HEK293 (cell line): ENCODE data around the gene RGR.

ENCODE experiments used
- CTCF ChIA-PET: fragments of 350-600 bp; formaldehyde crosslinking; extraction: SDS; loops from one replicate; lab custom pipeline; 2021; ENCODE audit warnings: antibody characterized with exemption; lab: Yijun Ruan, JAX
- POLR2A ChIA-PET: fragments of 300-600 bp; formaldehyde crosslinking; extraction: SDS; loops from one replicate; lab custom pipeline; 2020; ENCODE audit warnings: antibody characterized with exemption, inconsistent platforms; lab: Yijun Ruan, JAX
- H3K27ac ChIP-seq: fragments of 200-500 bp; sonication (Bioruptor generic); 2 replicates; pipeline ENCODE4 v1.5.1; 2014; ENCODE audit warnings: low read depth, low read length, control low read depth, inconsistent platforms; ENCODE audit errors: extremely low read depth
- H3K36me3 ChIP-seq, 2 experiments: fragments of 200-500 bp in 1 of 2; sonication (Bioruptor generic) in 1 of 2; 1 replicate in 1 of 2; 2 replicates in 1 of 2; pipeline ENCODE4 v1.5.1; 2014 to 2017; ENCODE audit warnings: inconsistent platforms in 2 of 2, low read length in 2 of 2; ENCODE audit not compliant: control insufficient read depth in 2 of 2, insufficient read depth in 1 of 2
- H3K4me1 ChIP-seq: fragments of 200-500 bp; sonication (Bioruptor generic); 2 replicates; pipeline ENCODE4 v1.5.1; 2014; ENCODE audit warnings: mild to moderate bottlenecking, low read length, inconsistent platforms; ENCODE audit not compliant: control insufficient read depth, insufficient read depth
- H3K4me3 ChIP-seq: 2 replicates; pipeline ENCODE4 v1.5.1; 2011; ENCODE audit warnings: low read depth, mild to moderate bottlenecking, control low read depth, low read length, moderate library complexity
- H3K9me3 ChIP-seq: fragments of 200-500 bp; sonication (Bioruptor generic); 2 replicates; pipeline ENCODE4 v1.5.1; 2014; ENCODE audit warnings: low read depth, low read length, inconsistent platforms; ENCODE audit not compliant: control insufficient read depth, insufficient read depth
- FEZF1 ChIP-seq: fragments of 450-650 bp; formaldehyde crosslinking; IDR thresholded peaks from 2 replicates; pipeline ENCODE4 v1.5.1; 2016; ENCODE audit warnings: missing biosample characterization, missing genetic modification characterization
- MZF1 ChIP-seq: fragments of 450-650 bp; formaldehyde crosslinking; IDR thresholded peaks from 2 replicates; pipeline ENCODE4 v1.5.1; 2017; ENCODE audit warnings: missing biosample characterization, missing genetic modification characterization, borderline replicate concordance
- RBAK ChIP-seq: fragments of 450-650 bp; formaldehyde crosslinking; IDR thresholded peaks from 2 replicates; pipeline ENCODE4 v1.5.1; 2016; ENCODE audit warnings: missing biosample characterization, missing genetic modification characterization
- REPIN1 ChIP-seq: fragments of 450-650 bp; formaldehyde crosslinking; IDR thresholded peaks from 2 replicates; pipeline ENCODE4 v1.5.1; 2017; ENCODE audit warnings: missing biosample characterization, missing genetic modification characterization, low read depth
- ZNF341 ChIP-seq: fragments of 450-650 bp; formaldehyde crosslinking; IDR thresholded peaks from 2 replicates; pipeline ENCODE4; 2016; ENCODE audit warnings: low read depth, missing biosample characterization, missing genetic modification characterization
- ZNF501 ChIP-seq: fragments of 450-650 bp; formaldehyde crosslinking; IDR thresholded peaks from 2 replicates; pipeline ENCODE4 v1.5.1; 2016; ENCODE audit warnings: missing biosample characterization, missing genetic modification characterization
- ZNF596 ChIP-seq: fragments of 450-650 bp; IDR thresholded peaks from 2 replicates; pipeline ENCODE4 v1.5.0; 2018; ENCODE audit warnings: missing biosample characterization, mild to moderate bottlenecking, missing genetic modification characterization, moderate library complexity
- ZNF621 ChIP-seq: fragments of 450-650 bp; formaldehyde crosslinking; IDR thresholded peaks from 2 replicates; pipeline ENCODE4 v1.5.1; 2017; ENCODE audit warnings: missing biosample characterization, missing genetic modification characterization
- TF ChIP-seq, protein P1 (sequence below): fragments of 450-650 bp; formaldehyde crosslinking; IDR thresholded peaks from 2 replicates; pipeline ENCODE4 v1.5.1; 2016; ENCODE audit warnings: missing biosample characterization, missing genetic modification characterization
- TF ChIP-seq, protein P2 (sequence below): fragments of 450-650 bp; formaldehyde crosslinking; IDR thresholded peaks from 2 replicates; pipeline ENCODE4 v1.5.1; 2016; ENCODE audit warnings: missing biosample characterization, missing genetic modification characterization, low read depth

RGR gene

DNA sequence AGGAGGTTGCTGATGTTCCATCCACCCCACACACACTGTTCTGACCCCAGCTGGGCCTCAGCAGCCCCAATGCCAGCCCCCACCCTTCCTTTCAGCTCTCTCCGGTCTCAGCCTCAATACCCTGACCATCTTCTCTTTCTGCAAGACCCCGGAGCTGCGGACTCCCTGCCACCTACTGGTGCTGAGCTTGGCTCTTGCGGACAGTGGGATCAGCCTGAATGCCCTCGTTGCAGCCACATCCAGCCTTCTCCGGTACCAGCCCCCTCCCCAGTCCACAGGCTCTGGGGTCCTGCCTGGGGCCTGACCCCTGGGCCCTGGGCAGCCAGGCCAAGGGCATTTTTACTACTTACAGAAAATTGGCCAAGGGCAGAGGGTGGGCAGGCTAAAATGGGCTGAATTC is 2.6 kb downstream of the RGR start:
- Histone ChIP-seq H3K4me3 (no peak overlapping the region), H3K4me1 (no peaks in the 10 kb centered on the region), H3K36me3 (no peaks in the 10 kb centered on the region), H3K9me3 (no peaks in the 10 kb centered on the region), H3K27ac (no peak overlapping the region)
- ChIA-PET CTCF (no interaction called here), POLR2A (no interaction called here)
- TF ChIP-seq FEZF1 = no peak

DNA sequence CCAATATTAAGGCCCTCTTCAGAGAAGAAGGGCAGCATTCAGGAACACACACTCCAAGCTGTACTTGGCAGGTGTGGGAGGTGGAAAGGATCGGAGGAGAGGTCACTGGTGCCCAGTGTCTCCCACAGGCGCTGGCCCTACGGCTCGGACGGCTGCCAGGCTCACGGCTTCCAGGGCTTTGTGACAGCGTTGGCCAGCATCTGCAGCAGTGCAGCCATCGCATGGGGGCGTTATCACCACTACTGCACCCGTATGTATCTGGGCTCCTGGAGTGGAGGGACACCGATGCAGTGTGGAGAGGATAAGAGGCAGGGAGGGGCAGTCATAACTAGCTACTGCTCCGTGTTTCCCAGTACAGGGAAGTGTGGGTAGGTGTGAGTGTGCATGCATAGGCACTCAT is 3.9 kb downstream of the RGR start:
- no peak for TF ChIP-seq ZNF621 (tag by site-specific recombination)
- TF ChIP-seq, all 188 proteins: peak for 0
- no peak overlapping the region for H3K27ac ChIP-seq
- no peak overlapping the region for H3K4me3 ChIP-seq
- no peaks in the 10 kb centered on the region for H3K4me1 ChIP-seq
- no peaks in the 10 kb centered on the region for H3K9me3 ChIP-seq
- CTCF ChIA-PET = interaction anchor here (0.6 kb wide), 1 partner anchor 48 kb away, joined by 3 read pairs; no protein-coding TSS in a partner anchor
- no peaks in the 10 kb centered on the region for H3K36me3 ChIP-seq
- POLR2A ChIA-PET = no interaction called here

DNA sequence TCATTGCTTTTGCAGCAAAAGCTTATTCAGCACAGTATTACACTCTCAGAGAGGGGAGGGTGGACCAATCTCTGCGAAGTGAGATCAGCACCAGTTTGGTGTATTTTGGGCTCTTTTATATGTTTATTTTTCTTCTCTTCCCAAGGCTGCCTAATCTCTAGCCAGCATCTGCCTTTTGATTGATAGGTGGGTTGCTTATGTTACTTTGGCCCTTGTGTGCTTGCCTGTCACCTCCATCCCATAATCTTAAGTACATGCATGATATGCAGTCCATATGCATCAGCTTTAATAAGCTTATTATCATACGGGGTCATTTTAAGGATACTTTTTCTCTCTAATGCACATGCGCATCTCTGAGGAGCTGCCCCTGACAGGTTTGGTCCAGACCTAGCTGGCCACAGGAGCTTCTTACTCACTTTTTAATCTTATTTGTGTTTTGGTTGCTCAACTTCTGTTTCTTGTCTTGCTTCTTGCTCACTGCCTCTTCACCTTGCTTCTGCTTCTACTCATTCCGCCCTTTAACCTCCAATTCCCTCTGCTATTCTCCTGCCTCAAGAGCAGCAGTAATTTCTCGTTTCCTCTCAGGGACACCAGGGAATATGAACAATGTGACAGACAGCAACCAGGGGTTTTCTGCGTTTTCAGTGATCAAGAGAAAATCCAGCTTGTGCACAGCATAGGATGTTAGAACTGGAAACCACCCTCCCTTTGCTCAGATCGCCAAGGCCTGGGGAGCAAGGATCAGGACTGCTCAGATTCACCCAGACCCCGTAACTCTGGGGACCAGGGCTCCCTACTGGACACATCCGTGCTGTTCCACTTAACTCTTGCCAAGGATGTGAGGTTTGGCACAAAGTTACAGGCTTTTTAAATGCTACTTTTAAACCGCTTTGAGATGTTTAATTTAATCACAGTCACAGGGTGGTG is 10.0 kb downstream of the RGR start:
- H3K4me1 ChIP-seq = no peaks in the 10 kb centered on the region
- H3K27ac ChIP-seq = no peak overlapping the region
- H3K36me3 ChIP-seq = no peaks in the 10 kb centered on the region
- ChIA-PET CTCF (interaction anchor here (0.9 to 2.1 kb wide), 3 partner anchors 9 to 282 kb away, joined by 3 to 8 read pairs (median 5); no protein-coding TSS in a partner anchor), POLR2A (interaction anchor here (0.7 kb wide), 1 partner anchor 255 kb away, joined by 4 read pairs; no protein-coding TSS in a partner anchor)
- TF ChIP-seq, protein P1, sequence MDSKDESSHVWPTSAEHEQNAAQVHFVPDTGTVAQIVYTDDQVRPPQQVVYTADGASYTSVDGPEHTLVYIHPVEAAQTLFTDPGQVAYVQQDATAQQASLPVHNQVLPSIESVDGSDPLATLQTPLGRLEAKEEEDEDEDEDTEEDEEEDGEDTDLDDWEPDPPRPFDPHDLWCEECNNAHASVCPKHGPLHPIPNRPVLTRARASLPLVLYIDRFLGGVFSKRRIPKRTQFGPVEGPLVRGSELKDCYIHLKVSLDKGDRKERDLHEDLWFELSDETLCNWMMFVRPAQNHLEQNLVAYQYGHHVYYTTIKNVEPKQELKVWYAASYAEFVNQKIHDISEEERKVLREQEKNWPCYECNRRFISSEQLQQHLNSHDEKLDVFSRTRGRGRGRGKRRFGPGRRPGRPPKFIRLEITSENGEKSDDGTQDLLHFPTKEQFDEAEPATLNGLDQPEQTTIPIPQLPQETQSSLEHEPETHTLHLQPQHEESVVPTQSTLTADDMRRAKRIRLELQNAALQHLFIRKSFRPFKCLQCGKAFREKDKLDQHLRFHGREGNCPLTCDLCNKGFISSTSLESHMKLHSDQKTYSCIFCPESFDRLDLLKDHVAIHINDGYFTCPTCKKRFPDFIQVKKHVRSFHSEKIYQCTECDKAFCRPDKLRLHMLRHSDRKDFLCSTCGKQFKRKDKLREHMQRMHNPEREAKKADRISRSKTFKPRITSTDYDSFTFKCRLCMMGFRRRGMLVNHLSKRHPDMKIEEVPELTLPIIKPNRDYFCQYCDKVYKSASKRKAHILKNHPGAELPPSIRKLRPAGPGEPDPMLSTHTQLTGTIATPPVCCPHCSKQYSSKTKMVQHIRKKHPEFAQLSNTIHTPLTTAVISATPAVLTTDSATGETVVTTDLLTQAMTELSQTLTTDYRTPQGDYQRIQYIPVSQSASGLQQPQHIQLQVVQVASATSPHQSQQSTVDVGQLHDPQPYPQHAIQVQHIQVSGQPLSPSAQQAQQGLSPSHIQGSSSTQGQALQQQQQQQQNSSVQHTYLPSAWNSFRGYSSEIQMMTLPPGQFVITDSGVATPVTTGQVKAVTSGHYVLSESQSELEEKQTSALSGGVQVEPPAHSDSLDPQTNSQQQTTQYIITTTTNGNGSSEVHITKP (tag by site-specific recombination) = no peak
- TF ChIP-seq RBAK = no peak
- no peaks in the 10 kb centered on the region for H3K9me3 ChIP-seq
- no peak overlapping the region for H3K4me3 ChIP-seq

DNA sequence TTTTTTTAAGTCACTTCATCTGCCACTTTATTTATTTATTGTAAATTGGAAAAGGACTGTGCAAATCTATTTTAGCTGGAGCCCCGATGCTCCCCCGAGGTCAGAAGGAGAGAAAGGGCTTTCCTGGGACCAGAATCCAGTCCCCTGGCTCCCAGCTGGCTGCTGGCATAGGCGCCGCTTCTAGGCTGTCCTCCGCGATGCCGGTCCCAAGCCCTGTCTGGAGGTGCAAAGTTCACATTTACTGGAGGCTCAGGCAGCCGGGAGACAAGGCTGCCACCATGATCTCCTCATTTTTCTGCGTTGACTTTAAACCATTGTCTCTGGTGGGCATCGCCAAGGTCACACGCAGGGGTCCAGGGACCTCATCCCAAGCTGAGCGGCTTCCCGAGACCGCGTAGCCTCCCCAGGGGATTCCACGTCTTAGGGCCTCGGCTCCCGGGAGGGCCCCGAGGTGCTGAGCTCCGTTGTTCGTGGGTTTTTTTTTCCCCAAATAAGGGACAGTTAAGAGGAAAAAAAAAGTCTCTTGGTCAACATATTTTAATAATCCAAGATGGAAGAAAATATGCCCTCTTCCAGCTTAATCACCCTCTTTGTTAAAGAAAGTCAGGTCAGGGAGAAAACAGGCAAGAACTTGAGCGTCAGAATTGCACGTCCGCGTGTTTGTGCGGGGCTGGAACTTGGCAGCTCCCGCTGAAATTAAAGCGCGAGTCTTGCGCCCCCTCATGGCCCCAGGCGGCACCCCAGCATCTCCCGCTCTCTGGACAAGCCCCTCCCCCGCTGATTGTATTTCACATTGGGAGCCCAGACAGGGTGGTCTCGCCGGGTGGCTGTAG is 11.9 kb downstream of the RGR start:
- POLR2A ChIA-PET = no interaction called here
- no peaks in the 10 kb centered on the region for H3K4me1 ChIP-seq
- no peak overlapping the region for H3K4me3 ChIP-seq
- no peak overlapping the region for H3K27ac ChIP-seq
- no peaks in the 10 kb centered on the region for H3K9me3 ChIP-seq
- TF ChIP-seq ZNF341 = no peak
- TF ChIP-seq ZNF501 (tag by site-specific recombination) = no peak
- no peak for TF ChIP-seq MZF1
- TF ChIP-seq REPIN1 (tag by site-specific recombination) = no peak
- no peak for TF ChIP-seq ZNF596 (tag by site-specific recombination)
- TF ChIP-seq, protein P2, sequence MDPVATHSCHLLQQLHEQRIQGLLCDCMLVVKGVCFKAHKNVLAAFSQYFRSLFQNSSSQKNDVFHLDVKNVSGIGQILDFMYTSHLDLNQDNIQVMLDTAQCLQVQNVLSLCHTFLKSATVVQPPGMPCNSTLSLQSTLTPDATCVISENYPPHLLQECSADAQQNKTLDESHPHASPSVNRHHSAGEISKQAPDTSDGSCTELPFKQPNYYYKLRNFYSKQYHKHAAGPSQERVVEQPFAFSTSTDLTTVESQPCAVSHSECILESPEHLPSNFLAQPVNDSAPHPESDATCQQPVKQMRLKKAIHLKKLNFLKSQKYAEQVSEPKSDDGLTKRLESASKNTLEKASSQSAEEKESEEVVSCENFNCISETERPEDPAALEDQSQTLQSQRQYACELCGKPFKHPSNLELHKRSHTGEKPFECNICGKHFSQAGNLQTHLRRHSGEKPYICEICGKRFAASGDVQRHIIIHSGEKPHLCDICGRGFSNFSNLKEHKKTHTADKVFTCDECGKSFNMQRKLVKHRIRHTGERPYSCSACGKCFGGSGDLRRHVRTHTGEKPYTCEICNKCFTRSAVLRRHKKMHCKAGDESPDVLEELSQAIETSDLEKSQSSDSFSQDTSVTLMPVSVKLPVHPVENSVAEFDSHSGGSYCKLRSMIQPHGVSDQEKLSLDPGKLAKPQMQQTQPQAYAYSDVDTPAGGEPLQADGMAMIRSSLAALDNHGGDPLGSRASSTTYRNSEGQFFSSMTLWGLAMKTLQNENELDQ (tag by site-specific recombination) = no peak
- H3K36me3 ChIP-seq = no peaks in the 10 kb centered on the region
- CTCF ChIA-PET = interaction anchor here (0.5 to 2.4 kb wide), 16 partner anchors 11 to 1208 kb away, joined by 3 to 18 read pairs (median 3); partner anchors contain the start of genes GPR15LG and RGR
